HepG2 (cell line): ENCODE results near the gene GNAZ. TPM values are rescaled to one million over a fixed set of nuclear protein-coding genes. Genes with fewer than 3 reads are reported as not detected.

Experiments used
- ADNP ChIP-seq: sonication (generic); formaldehyde crosslinking; IDR thresholded peaks from 2 replicates; pipeline ENCODE4 v1.4.0; 2020; ENCODE audit warnings: missing genetic modification reagents
- GATAD2A ChIP-seq: IDR thresholded peaks from 2 replicates; pipeline ENCODE4 v1.6.1; 2016
- IRF2 ChIP-seq: IDR thresholded peaks from 2 replicates; pipeline ENCODE4 v1.6.1; 2018; ENCODE audit warnings: missing genetic modification reagents, missing compliant biosample characterization
- MAFK ChIP-seq, 2 experiments: IDR thresholded peaks in 1 of 2; conservative IDR thresholded peaks in 1 of 2; 2 replicates each; pipeline ENCODE4 v1.6.1; 2011; ENCODE audit warnings: improper control_type of control experiment in 2 of 2, low read length in 2 of 2
- MATR3 ChIP-seq: sonication (generic); formaldehyde crosslinking; IDR thresholded peaks from 2 replicates; pipeline ENCODE4 v1.4.0; 2020; ENCODE audit warnings: missing genetic modification reagents
- RBFOX2 ChIP-seq: fragments of 200-400 bp; formaldehyde crosslinking; IDR thresholded peaks from 2 replicates; pipeline ENCODE4 v1.6.1; 2017; ENCODE audit warnings: low read depth, mild to moderate bottlenecking, low read length
- STAG1 ChIP-seq: sonication (generic); formaldehyde crosslinking; IDR thresholded peaks from 2 replicates; pipeline ENCODE4 v1.4.0; 2020; ENCODE audit warnings: missing genetic modification reagents
- YEATS2 ChIP-seq: sonication (generic); formaldehyde crosslinking; IDR thresholded peaks from 2 replicates; pipeline ENCODE4 v1.4.0; 2020; ENCODE audit warnings: missing genetic modification reagents, borderline replicate concordance
- ZFP37 ChIP-seq: sonication (generic); formaldehyde crosslinking; IDR thresholded peaks from 2 replicates; pipeline ENCODE4 v1.4.0; 2020; ENCODE audit warnings: missing genetic modification reagents, borderline replicate concordance
- ZNF234 ChIP-seq: sonication (generic); formaldehyde crosslinking; conservative IDR thresholded peaks from 2 replicates; pipeline ENCODE4 v1.5.1; 2020; ENCODE audit warnings: mild to moderate bottlenecking, missing genetic modification reagents
- ZNF383 ChIP-seq: sonication (generic); formaldehyde crosslinking; IDR thresholded peaks from 2 replicates; pipeline ENCODE4 v1.4.0; 2020; ENCODE audit warnings: missing genetic modification reagents, mild to moderate bottlenecking, borderline replicate concordance
- ZNF431 ChIP-seq: sonication (generic); formaldehyde crosslinking; IDR thresholded peaks from 2 replicates; pipeline ENCODE4 v1.9.0; 2022; ENCODE audit warnings: missing genetic modification reagents, low read depth, mild to moderate bottlenecking, borderline replicate concordance
- ZNF484 ChIP-seq: sonication (generic); formaldehyde crosslinking; IDR thresholded peaks from 2 replicates; pipeline ENCODE4 v1.5.1; 2020; ENCODE audit warnings: mild to moderate bottlenecking, low read depth, missing genetic modification reagents, borderline replicate concordance
- ZNF629 ChIP-seq: sonication (generic); formaldehyde crosslinking; conservative IDR thresholded peaks from 2 replicates; pipeline ENCODE4 v1.5.0; 2020; ENCODE audit warnings: missing genetic modification reagents
- ZNF782 ChIP-seq: sonication (generic); formaldehyde crosslinking; IDR thresholded peaks from 2 replicates; pipeline ENCODE4 v1.4.0; 2020; ENCODE audit warnings: missing genetic modification reagents, mild to moderate bottlenecking, borderline replicate concordance
- polyA plus RNA-seq, 8 experiments: library from polyadenylated mRNA; depleted of rRNA in 3 of 8; stranded (reverse) in 7 of 8; unstranded in 1 of 8; fragments of >200 nt; fragmentation: Illumina TruSeq in 4 of 8; extraction: Trizol in 4 of 8; gene quantifications; 2 replicates each; pipeline versions ENCODE4 v1.2.1 to v1.2.3, GENCODE V29; 2011 to 2016; ENCODE audit warnings: low read depth in 4 of 8, missing spikeins in 1 of 8, mixed read lengths in 1 of 8; ENCODE audit not compliant: insufficient read depth in 1 of 8
- total RNA-seq, 5 experiments: library from RNA; depleted of rRNA; stranded (reverse); fragments of >200 nt; fragmentation: Illumina TruSeq; extraction: Trizol; gene quantifications; 2 replicates each; pipeline ENCODE4 v1.2.3, GENCODE V29; 2016; ENCODE audit warnings: low read depth in 1 of 5
- TF ChIP-seq, protein P1 (sequence below): sonication (generic); formaldehyde crosslinking; conservative IDR thresholded peaks from 2 replicates; pipeline ENCODE4 v1.4.0; 2020; ENCODE audit warnings: missing genetic modification reagents
- TF ChIP-seq, protein P2 (sequence below): sonication (generic); formaldehyde crosslinking; IDR thresholded peaks from 2 replicates; pipeline ENCODE4 v1.5.1; 2020; ENCODE audit warnings: mild to moderate bottlenecking, missing genetic modification reagents
- TF ChIP-seq, protein P3 (sequence below): sonication (generic); formaldehyde crosslinking; IDR thresholded peaks from 2 replicates; pipeline ENCODE4 v1.8.0; 2022; ENCODE audit warnings: mild to moderate bottlenecking, missing genetic modification reagents
- TF ChIP-seq, protein P4 (sequence below): sonication (generic); formaldehyde crosslinking; IDR thresholded peaks from 2 replicates; pipeline ENCODE4 v1.9.0; 2021; ENCODE audit warnings: missing genetic modification reagents, borderline replicate concordance
- TF ChIP-seq, protein P5 (sequence below): sonication (generic); formaldehyde crosslinking; IDR thresholded peaks from 2 replicates; pipeline ENCODE4 v1.8.1; 2023; ENCODE audit warnings: missing genetic modification reagents, mild to moderate bottlenecking, borderline replicate concordance

The GNAZ gene
- total and polyA plus RNA-seq, 2 of the 13 experiments (the other 11 are each of a cell fraction or from before 2014, with no cell fraction given) = 11.4 to 22.3 TPM

DNA sequence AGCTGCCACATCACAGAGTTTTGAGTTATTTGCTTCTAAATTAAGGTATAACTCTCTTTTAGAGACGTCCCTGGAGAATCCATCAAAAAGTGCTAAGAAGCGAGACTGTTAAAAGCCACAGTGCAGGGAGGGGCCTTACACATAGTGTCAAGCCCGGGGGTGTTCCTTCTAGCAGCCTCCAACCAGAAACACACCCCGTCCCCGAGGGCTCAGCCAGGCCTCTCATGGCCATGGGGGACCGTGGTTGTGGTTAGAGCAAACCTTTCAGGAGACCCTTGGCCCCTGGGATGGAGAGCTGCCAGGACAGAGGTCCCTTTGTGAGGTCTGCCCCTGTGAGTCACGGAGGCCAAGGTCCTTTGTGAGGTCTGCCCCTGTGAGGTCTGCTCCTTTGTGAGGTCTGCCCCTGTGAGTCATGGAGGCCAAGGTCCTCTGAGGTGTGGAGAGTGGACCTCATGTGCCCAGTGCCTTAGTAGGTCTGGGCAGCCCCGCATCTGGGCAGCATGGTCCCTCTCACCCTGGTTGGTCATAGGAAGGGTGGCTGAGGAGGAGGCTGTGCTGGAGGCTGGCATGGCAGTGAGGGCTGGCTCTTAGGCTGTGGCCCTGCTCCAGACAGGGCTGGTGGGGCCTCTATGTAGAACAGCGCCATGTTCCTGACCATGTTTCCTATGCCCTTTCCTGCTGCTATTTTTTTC, 5.4 kb downstream of the GNAZ start (continued):
- TF ChIP-seq, protein P1, sequence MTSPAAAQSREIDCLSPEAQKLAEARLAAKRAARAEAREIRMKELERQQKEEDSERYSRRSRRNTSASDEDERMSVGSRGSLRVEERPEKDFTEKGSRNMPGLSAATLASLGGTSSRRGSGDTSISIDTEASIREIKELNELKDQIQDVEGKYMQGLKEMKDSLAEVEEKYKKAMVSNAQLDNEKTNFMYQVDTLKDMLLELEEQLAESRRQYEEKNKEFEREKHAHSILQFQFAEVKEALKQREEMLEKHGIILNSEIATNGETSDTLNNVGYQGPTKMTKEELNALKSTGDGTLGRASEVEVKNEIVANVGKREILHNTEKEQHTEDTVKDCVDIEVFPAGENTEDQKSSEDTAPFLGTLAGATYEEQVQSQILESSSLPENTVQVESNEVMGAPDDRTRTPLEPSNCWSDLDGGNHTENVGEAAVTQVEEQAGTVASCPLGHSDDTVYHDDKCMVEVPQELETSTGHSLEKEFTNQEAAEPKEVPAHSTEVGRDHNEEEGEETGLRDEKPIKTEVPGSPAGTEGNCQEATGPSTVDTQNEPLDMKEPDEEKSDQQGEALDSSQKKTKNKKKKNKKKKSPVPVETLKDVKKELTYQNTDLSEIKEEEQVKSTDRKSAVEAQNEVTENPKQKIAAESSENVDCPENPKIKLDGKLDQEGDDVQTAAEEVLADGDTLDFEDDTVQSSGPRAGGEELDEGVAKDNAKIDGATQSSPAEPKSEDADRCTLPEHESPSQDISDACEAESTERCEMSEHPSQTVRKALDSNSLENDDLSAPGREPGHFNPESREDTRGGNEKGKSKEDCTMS (CRISPR knock-in tag) = no peak
- TF ChIP-seq ZNF234 (CRISPR knock-in tag) (no peak), ZNF383 (no peak), YEATS2 (CRISPR knock-in tag) (peak; percentile 67; the same call in 1 of the 2 replicates), RBFOX2 (peak; percentile 57), IRF2 (CRISPR knock-in tag) (peak; percentile 66; the same call in 1 of the 2 replicates), STAG1 (no peak), ZNF431 (CRISPR knock-in tag) (peak; percentile 75), ZNF629 (CRISPR knock-in tag) (0 out of 2 replicates have a peak, but pooled peaks have one; percentile 53), MATR3 (no peak), ZNF484 (no peak), ADNP (CRISPR knock-in tag) (no peak; the same call in 1 of the 2 replicates), ZFP37 (no peak; the same call in 1 of the 2 replicates), GATAD2A (peak; percentile 95), MAFK (conservative IDR thresholded peaks at IDR 0.05 in 1 of 2, IDR thresholded peaks at IDR 0.05 in 1 of 2; ENCODE audit: low read length in 2 of 2) (no peak), ZNF782 (CRISPR knock-in tag) (no peak)
- TF ChIP-seq, protein P2, sequence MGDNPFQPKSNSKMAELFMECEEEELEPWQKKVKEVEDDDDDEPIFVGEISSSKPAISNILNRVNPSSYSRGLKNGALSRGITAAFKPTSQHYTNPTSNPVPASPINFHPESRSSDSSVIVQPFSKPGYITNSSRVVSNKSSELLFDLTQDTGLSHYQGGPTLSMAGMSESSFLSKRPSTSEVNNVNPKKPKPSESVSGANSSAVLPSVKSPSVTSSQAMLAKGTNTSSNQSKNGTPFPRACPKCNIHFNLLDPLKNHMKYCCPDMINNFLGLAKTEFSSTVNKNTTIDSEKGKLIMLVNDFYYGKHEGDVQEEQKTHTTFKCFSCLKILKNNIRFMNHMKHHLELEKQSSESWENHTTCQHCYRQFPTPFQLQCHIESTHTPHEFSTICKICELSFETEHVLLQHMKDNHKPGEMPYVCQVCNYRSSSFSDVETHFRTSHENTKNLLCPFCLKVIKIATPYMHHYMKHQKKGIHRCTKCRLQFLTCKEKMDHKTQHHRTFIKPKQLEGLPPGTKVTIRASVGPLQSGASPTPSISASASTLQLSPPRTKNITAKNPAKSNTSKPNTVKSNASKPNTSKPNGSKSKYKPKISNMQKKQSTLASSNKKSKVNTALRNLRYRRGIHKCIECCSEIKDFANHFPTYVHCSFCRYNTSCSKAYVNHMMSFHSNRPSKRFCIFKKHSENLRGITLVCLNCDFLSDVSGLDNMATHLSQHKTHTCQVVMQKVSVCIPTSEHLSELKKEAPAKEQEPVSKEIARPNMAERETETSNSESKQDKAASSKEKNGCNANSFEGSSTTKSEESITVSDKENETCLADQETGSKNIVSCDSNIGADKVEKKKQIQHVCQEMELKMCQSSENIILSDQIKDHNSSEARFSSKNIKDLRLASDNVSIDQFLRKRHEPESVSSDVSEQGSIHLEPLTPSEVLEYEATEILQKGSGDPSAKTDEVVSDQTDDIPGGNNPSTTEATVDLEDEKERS (CRISPR knock-in tag) = peak; percentile 98
- TF ChIP-seq, protein P3, sequence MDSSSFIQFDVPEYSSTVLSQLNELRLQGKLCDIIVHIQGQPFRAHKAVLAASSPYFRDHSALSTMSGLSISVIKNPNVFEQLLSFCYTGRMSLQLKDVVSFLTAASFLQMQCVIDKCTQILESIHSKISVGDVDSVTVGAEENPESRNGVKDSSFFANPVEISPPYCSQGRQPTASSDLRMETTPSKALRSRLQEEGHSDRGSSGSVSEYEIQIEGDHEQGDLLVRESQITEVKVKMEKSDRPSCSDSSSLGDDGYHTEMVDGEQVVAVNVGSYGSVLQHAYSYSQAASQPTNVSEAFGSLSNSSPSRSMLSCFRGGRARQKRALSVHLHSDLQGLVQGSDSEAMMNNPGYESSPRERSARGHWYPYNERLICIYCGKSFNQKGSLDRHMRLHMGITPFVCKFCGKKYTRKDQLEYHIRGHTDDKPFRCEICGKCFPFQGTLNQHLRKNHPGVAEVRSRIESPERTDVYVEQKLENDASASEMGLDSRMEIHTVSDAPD (CRISPR knock-in tag) = peak; percentile 97
- TF ChIP-seq, protein P4, sequence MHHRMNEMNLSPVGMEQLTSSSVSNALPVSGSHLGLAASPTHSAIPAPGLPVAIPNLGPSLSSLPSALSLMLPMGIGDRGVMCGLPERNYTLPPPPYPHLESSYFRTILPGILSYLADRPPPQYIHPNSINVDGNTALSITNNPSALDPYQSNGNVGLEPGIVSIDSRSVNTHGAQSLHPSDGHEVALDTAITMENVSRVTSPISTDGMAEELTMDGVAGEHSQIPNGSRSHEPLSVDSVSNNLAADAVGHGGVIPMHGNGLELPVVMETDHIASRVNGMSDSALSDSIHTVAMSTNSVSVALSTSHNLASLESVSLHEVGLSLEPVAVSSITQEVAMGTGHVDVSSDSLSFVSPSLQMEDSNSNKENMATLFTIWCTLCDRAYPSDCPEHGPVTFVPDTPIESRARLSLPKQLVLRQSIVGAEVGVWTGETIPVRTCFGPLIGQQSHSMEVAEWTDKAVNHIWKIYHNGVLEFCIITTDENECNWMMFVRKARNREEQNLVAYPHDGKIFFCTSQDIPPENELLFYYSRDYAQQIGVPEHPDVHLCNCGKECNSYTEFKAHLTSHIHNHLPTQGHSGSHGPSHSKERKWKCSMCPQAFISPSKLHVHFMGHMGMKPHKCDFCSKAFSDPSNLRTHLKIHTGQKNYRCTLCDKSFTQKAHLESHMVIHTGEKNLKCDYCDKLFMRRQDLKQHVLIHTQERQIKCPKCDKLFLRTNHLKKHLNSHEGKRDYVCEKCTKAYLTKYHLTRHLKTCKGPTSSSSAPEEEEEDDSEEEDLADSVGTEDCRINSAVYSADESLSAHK (CRISPR knock-in tag) = no peak
- TF ChIP-seq, protein P5, sequence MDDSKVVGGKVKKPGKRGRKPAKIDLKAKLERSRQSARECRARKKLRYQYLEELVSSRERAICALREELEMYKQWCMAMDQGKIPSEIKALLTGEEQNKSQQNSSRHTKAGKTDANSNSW (CRISPR knock-in tag) = no peak
